H1 (cell line): ENCODE measurements around the gene PPARGC1A.

ENCODE experiments used
- CBX5 ChIP-seq: fragments of 300-800, 300-1000 bp; sonication (generic); IDR thresholded peaks from 2 replicates; pipeline ENCODE4 v1.7.1; 2016; ENCODE audit warnings: antibody characterized with exemption, low read length, low read depth
- EP300 ChIP-seq, 2 experiments: IDR thresholded peaks; 1 replicate in 1 of 2; 2 replicates in 1 of 2; pipeline ENCODE4 v1.6.1; 2011 to 2012; ENCODE audit warnings: low read depth in 2 of 2, low read length in 2 of 2, mild to moderate bottlenecking in 2 of 2, borderline replicate concordance in 1 of 2, inconsistent platforms in 1 of 2, moderate library complexity in 1 of 2
- EZH2 ChIP-seq: fragments of 200-600 bp; sonication (generic); IDR thresholded peaks from 2 replicates; pipeline ENCODE4 v1.7.1; 2012; ENCODE audit warnings: low read depth, mild to moderate bottlenecking, moderate library complexity, low read length, inconsistent platforms; ENCODE audit not compliant: severe bottlenecking
- MAX ChIP-seq: IDR thresholded peaks from 2 replicates; pipeline ENCODE4 v1.6.1; 2012; ENCODE audit warnings: inconsistent platforms
- RAD21 ChIP-seq, 2 experiments: IDR thresholded peaks in 1 of 2; conservative IDR thresholded peaks in 1 of 2; 2 replicates each; pipeline ENCODE4 v1.6.1; 2011; ENCODE audit warnings: low read depth in 2 of 2, low read length in 2 of 2, improper control_type of control experiment in 1 of 2, inconsistent platforms in 1 of 2, mild to moderate bottlenecking in 1 of 2, moderate library complexity in 1 of 2
- TF ChIP-seq, protein P1 (sequence below), 3 experiments: IDR thresholded peaks; 1 replicate in 2 of 3; 2 replicates in 1 of 3; pipeline versions ENCODE4 v1.5.1 to v1.6.1; 2011; ENCODE audit warnings: low read length in 3 of 3, mild to moderate bottlenecking in 3 of 3, inconsistent platforms in 2 of 3, low read depth in 1 of 3, moderate library complexity in 1 of 3; ENCODE audit not compliant: insufficient read depth in 1 of 3; ENCODE audit errors: control extremely low read depth in 1 of 3

DNA sequence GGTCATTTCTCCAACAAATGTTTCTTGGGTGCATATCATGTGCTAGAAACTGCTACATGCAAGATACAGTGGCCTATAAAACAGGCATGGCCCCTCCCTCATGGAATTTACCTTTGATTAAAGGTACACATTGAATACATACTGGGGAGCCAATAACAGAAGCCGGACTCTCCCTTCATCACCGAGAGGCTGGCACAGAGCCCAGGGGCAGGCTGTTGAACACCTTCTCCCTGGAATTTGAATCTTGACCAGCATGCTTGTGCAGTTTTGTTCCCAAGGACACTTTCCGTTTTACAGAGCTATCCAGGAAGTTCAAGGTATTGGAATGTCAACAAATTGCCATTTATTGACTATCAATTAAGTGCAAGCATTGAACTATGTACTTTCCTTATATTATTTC is 33.2 kb downstream of the PPARGC1A start:
- no peak for TF ChIP-seq EZH2
- TF ChIP-seq EP300 (IDR thresholded peaks at IDR 0.05; ENCODE audit: borderline replicate concordance in 1 of 2, low read depth in 2 of 2, low read length in 2 of 2) = no peak
- TF ChIP-seq RAD21 (IDR thresholded peaks at IDR 0.05 in 1 of 2, conservative IDR thresholded peaks at IDR 0.05 in 1 of 2; ENCODE audit: low read depth in 2 of 2, low read length in 2 of 2) = no peak
- TF ChIP-seq, protein P1, sequence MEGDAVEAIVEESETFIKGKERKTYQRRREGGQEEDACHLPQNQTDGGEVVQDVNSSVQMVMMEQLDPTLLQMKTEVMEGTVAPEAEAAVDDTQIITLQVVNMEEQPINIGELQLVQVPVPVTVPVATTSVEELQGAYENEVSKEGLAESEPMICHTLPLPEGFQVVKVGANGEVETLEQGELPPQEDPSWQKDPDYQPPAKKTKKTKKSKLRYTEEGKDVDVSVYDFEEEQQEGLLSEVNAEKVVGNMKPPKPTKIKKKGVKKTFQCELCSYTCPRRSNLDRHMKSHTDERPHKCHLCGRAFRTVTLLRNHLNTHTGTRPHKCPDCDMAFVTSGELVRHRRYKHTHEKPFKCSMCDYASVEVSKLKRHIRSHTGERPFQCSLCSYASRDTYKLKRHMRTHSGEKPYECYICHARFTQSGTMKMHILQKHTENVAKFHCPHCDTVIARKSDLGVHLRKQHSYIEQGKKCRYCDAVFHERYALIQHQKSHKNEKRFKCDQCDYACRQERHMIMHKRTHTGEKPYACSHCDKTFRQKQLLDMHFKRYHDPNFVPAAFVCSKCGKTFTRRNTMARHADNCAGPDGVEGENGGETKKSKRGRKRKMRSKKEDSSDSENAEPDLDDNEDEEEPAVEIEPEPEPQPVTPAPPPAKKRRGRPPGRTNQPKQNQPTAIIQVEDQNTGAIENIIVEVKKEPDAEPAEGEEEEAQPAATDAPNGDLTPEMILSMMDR (IDR thresholded peaks at IDR 0.05; ENCODE audit: control extremely low read depth in 1 of 3, insufficient read depth in 1 of 3, low read depth in 1 of 3, low read length in 3 of 3) = no peak
- TF ChIP-seq CBX5 = no peak
- TF ChIP-seq MAX = no peak
